Measurements from ENCODE around the gene CASP6.

DNA sequence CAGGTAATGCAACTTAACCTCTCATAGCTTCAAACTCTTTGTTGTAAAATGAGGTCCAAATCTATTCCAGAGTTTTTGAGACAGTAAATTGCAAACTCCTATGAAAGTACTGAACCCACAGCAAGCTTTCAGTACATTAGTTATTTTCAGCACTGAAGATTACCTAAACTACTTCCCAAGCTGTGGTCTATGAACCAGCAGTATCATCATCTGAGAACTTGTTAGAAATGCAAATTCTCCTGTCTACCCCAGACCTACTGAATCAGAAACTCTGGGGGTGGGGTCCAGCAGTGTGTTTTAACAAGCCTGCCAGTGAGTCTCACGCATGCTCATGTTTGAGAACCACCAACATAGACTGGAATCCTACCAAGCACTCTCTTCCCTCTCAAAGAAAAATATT is 5.7 kb upstream of the CASP6 start:
- no peak for TF ChIP-seq SUZ12 (IDR thresholded peaks at IDR 0.05; ENCODE audit: extremely low read depth, insufficient read depth, insufficient read length)
- no peak for TF ChIP-seq ZNF274 (IDR thresholded peaks at IDR 0.05; ENCODE audit: low read depth, low read length)
- TF ChIP-seq YY1 (IDR thresholded peaks at IDR 0.05; ENCODE audit: insufficient read depth, insufficient read length), result no peak
